ENCODE results near the gene UCN.
"Not testable (repeated sequence)": the region's sequence is repeated elsewhere in the genome, so short reads cannot be mapped to it uniquely, and the experiment has no call there.

UCN gene

GRCh38 chr2:27281855-27282559 lies 26.2 kb downstream of the UCN start, which contains the start of gene TRIM54:
TRIM54 (plus strand) TSS chr2:27282429; CDS start chr2:27282732, 303 bp downstream.
- DNase-seq = no peak

GRCh38 chr2:27281442-27281841 lies 26.8 kb downstream of the UCN start:
- DNase-seq = no peak

GRCh38 chr2:27280826-27281225 lies 27.4 kb downstream of the UCN start:
- DNase-seq = no peak

GRCh38 chr2:27278010-27278409 lies 30.2 kb downstream of the UCN start:
- DNase-seq = no peak

GRCh38 chr2:27275211-27276150 lies 32.8 kb downstream of the UCN start, which contains the start of gene DNAJC5G:
DNAJC5G (plus strand) TSS chr2:27275433; CDS start chr2:27276729, 1,296 bp downstream.
- DNase-seq = no peak

GRCh38 chr2:27272537-27273522 lies 35.4 kb downstream of the UCN start:
- not testable (repeated sequence) for DNase-seq

GRCh38 chr2:27271631-27272340 lies 36.5 kb downstream of the UCN start:
- DNase-seq = no peak

- DNase-seq = no peak
Measured at GRCh38 chr2:27270670-27271069, 37.6 kb downstream of the UCN start.

GRCh38 chr2:27270131-27270530 lies 38.1 kb downstream of the UCN start:
- no peak for DNase-seq

GRCh38 chr2:27268296-27268695 lies 39.9 kb downstream of the UCN start:
- DNase-seq = not testable (repeated sequence)

- no peak for DNase-seq
Measured at GRCh38 chr2:27265536-27265870, 42.7 kb downstream of the UCN start.

- peak; percentile 24 for DNase-seq
Measured at GRCh38 chr2:27264753-27265535, 43.3 kb downstream of the UCN start.

- no peak for DNase-seq
Measured at GRCh38 chr2:27264253-27264752, 43.9 kb downstream of the UCN start.

GRCh38 chr2:27263287-27264252 lies 44.7 kb downstream of the UCN start:
- DNase-seq = no peak

GRCh38 chr2:27262379-27263286 lies 45.6 kb downstream of the UCN start, which contains the start of gene SLC30A3:
SLC30A3 (minus strand) TSS chr2:27263047; CDS start chr2:27262906, 141 bp downstream.
- DNase-seq = no peak

GRCh38 chr2:27261926-27262298 lies 46.3 kb downstream of the UCN start:
- DNase-seq = no peak

- no peak for DNase-seq
Measured at GRCh38 chr2:27261241-27261925, 46.9 kb downstream of the UCN start.

- no peak for DNase-seq
Measured at GRCh38 chr2:27258051-27258450, 50.2 kb downstream of the UCN start.

All from NCI-H2029 (cell line).